Measurements from ENCODE around the gene PRR7. TPM values are rescaled to one million over a fixed set of nuclear protein-coding genes. Genes with fewer than 3 reads are reported as not detected.
"Not testable (repeated sequence)": the region's sequence is repeated elsewhere in the genome, so short reads cannot be mapped to it uniquely, and the experiment has no call there.

Gene PRR7
- total RNA-seq, 2 experiments from 2014 or later = 23.3 to 23.5 TPM

GRCh38 chr5:177484902-177485549 lies 38.4 kb downstream of the PRR7 start:
- DNase-seq (no peak), ATAC-seq (ENCODE audit: poor library complexity) (no peak)
- Mint-ChIP-seq H3K36me3 (ENCODE audit: low read depth) (no peaks in the 10 kb centered on the region), H3K4me3 (no peak overlapping the region), H3K27ac (no peak overlapping the region), H3K27me3 (no peaks in the 10 kb centered on the region), H3K9me3 (no peaks in the 10 kb centered on the region), H3K4me1 (ENCODE audit: low read depth) (peaks cover 1% of the 10 kb centered on the region)
- ChIA-PET CTCF (no interaction called here), POLR2A (no interaction called here)
- Histone ChIP-seq H3K27ac (ENCODE audit: low read depth in 1 of 2, low read length in 2 of 2) (no peak overlapping the region), H3K27me3 (ENCODE audit: control insufficient read depth in 1 of 2, insufficient read depth in 2 of 2, low read length in 2 of 2) (no peaks in the 10 kb centered on the region), H3K4me3 (ENCODE audit: low read length) (no peak overlapping the region), H3K4me1 (ENCODE audit: insufficient read depth, low read length) (no peaks in the 10 kb centered on the region), H3K36me3 (ENCODE audit: insufficient read depth, low read length) (peaks cover 8% of the 10 kb centered on the region), H3K9me3 (ENCODE audit: control insufficient read depth in 1 of 2, insufficient read depth in 1 of 2, low read length in 2 of 2) (no peaks in the 10 kb centered on the region)
- intact Hi-C loops (cut with DNase I, micrococcal nuclease) = no loop called here
- TF ChIP-seq CTCF (IDR thresholded peaks at IDR 0.05) = no peak

GRCh38 chr5:177485753-177486152 lies 39.1 kb downstream of the PRR7 start:
- CTCF ChIA-PET; H3K27ac Mint-ChIP-seq; H3K27me3 Mint-ChIP-seq; H3K36me3 Mint-ChIP-seq (ENCODE audit: low read depth); H3K9me3 ChIP-seq (ENCODE audit: control insufficient read depth in 1 of 2, insufficient read depth in 1 of 2, low read length in 2 of 2); H3K4me3 Mint-ChIP-seq; H3K27me3 ChIP-seq (ENCODE audit: control insufficient read depth in 1 of 2, insufficient read depth in 2 of 2, low read length in 2 of 2); ATAC-seq (ENCODE audit: poor library complexity); H3K27ac ChIP-seq (ENCODE audit: low read depth in 1 of 2, low read length in 2 of 2); H3K4me1 Mint-ChIP-seq (ENCODE audit: low read depth); H3K36me3 ChIP-seq (ENCODE audit: insufficient read depth, low read length); POLR2A ChIA-PET; H3K9me3 Mint-ChIP-seq; H3K4me1 ChIP-seq (ENCODE audit: insufficient read depth, low read length); H3K4me3 ChIP-seq (ENCODE audit: low read length); DNase-seq; intact Hi-C loops (cut with DNase I, micrococcal nuclease): not testable (repeated sequence)

GRCh38 chr5:177486256-177486655 lies 39.6 kb downstream of the PRR7 start:
- Histone ChIP-seq H3K4me1 (ENCODE audit: insufficient read depth, low read length) (no peaks in the 10 kb centered on the region), H3K27me3 (ENCODE audit: control insufficient read depth in 1 of 2, insufficient read depth in 2 of 2, low read length in 2 of 2) (no peaks in the 10 kb centered on the region), H3K9me3 (ENCODE audit: control insufficient read depth in 1 of 2, insufficient read depth in 1 of 2, low read length in 2 of 2) (no peaks in the 10 kb centered on the region), H3K27ac (ENCODE audit: low read depth in 1 of 2, low read length in 2 of 2) (no peak overlapping the region), H3K36me3 (ENCODE audit: insufficient read depth, low read length) (peaks cover 8% of the 10 kb centered on the region), H3K4me3 (ENCODE audit: low read length) (no peak overlapping the region)
- Mint-ChIP-seq H3K9me3 (no peaks in the 10 kb centered on the region), H3K36me3 (ENCODE audit: low read depth) (no peaks in the 10 kb centered on the region), H3K4me3 (no peak overlapping the region), H3K27ac (no peak overlapping the region), H3K27me3 (no peaks in the 10 kb centered on the region), H3K4me1 (ENCODE audit: low read depth) (no peaks in the 10 kb centered on the region)
- no peak for TF ChIP-seq CTCF (IDR thresholded peaks at IDR 0.05)
- intact Hi-C loops (cut with DNase I, micrococcal nuclease) = no loop called here
- no peak for ATAC-seq (ENCODE audit: poor library complexity)
- ChIA-PET CTCF (no interaction called here), POLR2A (no interaction called here)
- DNase-seq = no peak

- Histone ChIP-seq H3K9me3 (ENCODE audit: control insufficient read depth in 1 of 2, insufficient read depth in 1 of 2, low read length in 2 of 2) (no peaks in the 10 kb centered on the region), H3K27me3 (ENCODE audit: control insufficient read depth in 1 of 2, insufficient read depth in 2 of 2, low read length in 2 of 2) (no peaks in the 10 kb centered on the region), H3K4me1 (ENCODE audit: insufficient read depth, low read length) (no peaks in the 10 kb centered on the region), H3K27ac (ENCODE audit: low read depth in 1 of 2, low read length in 2 of 2) (no peak overlapping the region), H3K4me3 (ENCODE audit: low read length) (no peak overlapping the region), H3K36me3 (ENCODE audit: insufficient read depth, low read length) (peaks cover 8% of the 10 kb centered on the region)
- CTCF ChIA-PET = interaction anchor here (0.6 kb wide), 1 partner anchor 118 kb away, joined by 3 read pairs; no protein-coding TSS in a partner anchor
- Mint-ChIP-seq H3K4me3 (no peak overlapping the region), H3K4me1 (ENCODE audit: low read depth) (no peaks in the 10 kb centered on the region), H3K36me3 (ENCODE audit: low read depth) (no peaks in the 10 kb centered on the region), H3K9me3 (no peaks in the 10 kb centered on the region), H3K27ac (no peak overlapping the region), H3K27me3 (no peaks in the 10 kb centered on the region)
- intact Hi-C loops (cut with DNase I, micrococcal nuclease) = no loop called here
- ATAC-seq (ENCODE audit: poor library complexity) (no peak), DNase-seq (no peak)
- TF ChIP-seq CTCF (IDR thresholded peaks at IDR 0.05) = no peak
- POLR2A ChIA-PET = no interaction called here
These were observed 40.5 kb downstream of the PRR7 start for GRCh38 chr5:177487144-177487543.
